ENCODE data around the gene ING4.

ING4 gene

DNA sequence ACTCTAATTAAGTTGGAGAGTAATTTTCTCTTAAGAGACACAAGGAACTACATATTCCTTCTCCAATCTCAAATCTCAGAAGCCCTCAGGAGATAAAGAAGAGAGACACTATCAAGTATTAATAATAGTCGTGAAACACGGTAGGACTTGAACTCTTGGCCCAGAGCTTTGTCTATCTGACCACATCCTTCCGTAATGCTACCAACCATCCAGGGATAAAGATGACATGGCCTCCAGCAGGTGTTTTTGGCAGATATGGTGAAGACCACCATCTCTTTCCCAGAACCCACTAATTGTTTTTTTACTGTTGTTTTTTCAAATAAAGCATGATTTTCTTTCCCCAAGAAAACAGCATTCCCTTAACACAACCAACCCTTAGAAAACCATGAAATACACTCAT is 22.9 kb upstream of the ING4 start:
- no peak for DNase-seq

DNA sequence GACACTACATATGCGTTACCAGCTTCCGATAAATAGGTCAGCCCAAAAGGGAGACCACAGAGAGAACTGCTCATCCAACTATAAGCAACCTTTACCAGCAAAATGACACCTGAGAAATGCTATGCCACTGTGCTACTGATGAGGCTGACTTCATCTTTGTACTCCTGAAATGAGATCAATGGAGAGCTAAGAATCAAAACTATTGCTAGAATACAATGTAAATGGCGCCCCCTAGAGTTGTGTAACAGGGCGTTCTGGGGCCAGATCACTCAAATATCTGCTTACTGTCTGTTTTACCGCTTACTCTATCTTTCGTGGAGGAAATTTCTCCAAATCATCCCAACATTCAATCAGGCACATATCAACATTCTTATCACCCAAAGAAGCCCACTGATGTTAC is 21.7 kb upstream of the ING4 start:
- peak; percentile 21 to 47 for DNase-seq

DNA sequence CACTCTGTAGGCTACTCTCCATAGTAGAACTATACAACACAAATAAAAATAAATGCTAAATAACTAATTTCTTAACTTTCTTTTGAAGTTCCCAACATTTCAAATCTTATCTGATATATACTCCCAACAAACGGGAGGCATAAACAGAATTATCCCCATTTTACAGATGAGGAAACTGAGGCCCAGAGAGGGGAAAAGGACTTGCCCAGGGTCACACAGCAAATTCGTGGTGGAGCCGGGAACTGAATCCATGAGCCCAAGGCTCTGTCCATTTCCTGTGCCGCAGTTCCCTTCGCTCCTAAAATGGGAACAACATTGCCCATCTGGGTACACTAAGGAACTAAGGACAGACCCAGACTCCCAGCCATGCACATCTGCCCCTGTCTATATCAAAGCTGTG is 14.0 kb upstream of the ING4 start:
- DNase-seq = no peak

DNA sequence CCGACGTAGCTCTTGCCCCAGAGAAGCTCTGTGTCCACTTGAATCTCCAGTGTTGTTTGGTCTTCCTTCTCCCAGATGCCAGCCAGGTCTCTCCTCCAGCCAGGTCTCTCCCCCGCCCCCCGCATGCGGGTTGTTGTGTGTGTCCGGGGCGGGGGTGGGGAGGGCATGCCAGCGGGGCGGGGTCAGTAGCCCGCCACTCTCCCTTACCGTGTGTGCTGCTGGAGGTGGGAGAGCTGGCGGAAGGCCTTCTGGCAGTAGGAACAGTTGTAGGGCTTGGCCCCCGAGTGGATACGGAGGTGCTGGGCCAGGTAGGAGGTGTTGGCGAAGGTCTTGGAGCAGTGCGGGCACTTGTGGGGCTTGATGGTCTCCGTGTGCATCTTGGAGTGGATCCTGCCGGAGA is 9.2 kb upstream of the ING4 start:
- no peak for DNase-seq

DNA sequence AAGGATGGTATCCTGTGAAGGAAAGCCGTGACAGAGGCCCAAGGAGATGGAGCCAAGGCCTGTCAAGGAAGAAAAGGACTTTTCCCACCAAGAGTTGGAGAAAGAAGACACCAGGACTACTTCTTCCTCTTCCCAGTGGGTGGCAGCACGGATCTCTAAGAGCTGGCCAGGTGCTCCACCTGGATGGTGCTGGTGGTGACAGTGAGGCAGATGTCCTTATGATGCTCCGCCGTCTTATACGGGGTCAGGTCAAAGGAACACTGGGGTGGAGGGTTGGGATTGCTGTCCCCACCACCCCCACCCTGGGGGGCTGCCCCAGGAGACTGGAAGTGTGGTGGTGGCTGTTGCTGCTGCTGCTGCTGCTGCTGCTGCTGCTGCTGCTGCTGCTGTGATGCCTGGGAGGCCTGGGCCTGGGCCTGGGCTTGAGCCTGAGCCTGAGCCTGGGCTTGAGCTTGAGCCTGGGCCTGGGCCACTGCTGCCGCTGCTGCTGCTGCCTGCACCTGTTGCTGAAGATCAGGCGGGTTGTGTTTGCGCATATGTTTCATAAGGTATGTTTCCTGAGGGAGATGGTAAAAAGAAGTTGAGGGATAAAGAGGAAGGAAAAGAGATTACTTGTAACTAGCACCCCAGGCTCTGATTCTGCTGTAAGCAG is 4.8 kb upstream of the ING4 start:
- DNase-seq = no peak

DNA sequence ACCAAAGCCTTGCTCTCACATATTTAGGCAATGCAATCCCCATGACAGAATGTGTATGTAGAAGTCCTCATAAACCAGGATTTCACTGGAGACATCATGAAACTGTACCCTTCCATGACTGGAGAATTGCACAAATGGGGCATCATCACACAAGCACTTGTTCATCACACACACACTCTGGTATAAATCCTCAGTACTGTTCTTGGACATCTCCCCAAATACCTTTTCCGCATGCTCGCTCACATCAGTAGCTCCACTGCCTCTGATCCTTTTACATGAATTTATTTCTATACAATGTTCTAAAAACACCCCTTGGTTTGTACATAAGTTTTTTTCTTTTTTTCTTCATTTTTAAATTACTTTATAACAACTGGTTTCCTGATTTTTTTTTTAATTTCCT is 3.3 kb upstream of the ING4 start:
- DNase-seq = no peak

DNA sequence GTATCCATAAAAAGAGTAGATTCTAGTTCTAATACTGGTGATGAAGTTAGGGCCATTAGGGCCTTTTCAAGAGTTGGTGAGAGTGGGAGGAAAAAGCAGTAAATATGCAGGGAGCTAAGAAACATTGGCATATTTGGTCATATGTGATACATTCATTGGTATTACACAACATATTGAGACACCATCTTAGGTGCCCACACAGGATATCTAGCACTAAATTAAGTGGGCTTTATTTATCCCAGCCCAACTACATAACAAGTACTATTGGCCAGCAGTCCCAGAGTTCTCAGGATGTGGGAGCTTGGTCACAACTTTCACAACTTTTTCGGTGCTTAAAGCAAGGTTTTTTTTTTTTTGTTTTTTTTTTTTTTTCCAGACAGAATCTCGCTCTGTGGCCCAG is 2.0 kb upstream of the ING4 start:
- no peak for DNase-seq

DNA sequence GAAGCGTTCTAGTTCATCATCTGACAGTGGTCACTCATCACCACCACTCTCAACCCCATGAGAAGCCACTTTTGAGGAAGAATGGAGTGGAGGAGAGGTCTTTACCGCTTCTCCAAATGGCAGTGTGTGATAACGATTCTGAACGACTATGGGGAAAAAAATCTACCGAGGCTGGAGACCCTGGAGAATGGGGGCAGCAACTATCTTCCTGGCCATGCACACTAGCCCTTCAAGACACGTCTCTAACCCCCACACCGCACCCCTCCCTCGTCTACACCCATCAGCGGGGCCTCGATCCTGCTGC is 365 bp downstream of the ING4 start:
- DNase-seq = peak in 1 of 2 experiments; percentile 40

DNA sequence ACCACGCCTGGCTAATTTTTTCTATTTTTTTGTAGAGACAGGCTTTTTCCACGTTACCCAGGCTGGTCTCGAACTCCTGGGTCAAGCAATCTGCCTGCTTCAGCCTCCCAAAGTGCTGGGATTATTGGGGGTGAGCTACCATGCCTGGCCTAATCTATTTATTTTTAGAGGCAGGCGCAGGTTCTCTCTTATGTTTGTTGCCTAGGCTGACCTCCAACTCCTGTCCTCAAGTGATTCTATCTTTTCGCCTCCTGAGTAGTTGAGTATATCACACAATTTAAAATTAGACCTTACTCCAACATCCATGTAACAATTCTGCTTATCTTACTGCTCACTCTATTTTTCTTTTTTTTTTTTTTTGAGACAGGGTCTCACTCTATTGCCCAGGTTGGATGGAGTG is 8.9 kb downstream of the ING4 start:
- no peak for DNase-seq

DNA sequence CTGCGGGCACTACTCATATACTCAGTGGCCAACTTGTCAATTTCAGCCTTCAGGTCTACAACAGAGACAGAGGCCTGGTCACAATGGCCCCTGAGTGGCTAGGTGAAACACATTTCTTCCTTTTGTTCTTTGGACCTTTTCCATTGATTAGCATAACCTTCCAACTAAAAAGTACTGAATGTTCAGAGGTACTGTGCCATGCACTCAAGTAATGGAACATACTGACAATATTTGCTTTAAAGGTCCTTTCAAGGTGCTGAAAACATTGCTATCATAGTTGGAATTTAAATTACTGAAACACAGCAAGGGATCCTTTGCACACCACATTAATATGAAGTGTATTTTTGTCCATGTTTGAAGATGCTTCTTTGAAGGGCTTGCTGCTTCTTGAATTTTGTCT is 9.6 kb downstream of the ING4 start:
- DNase-seq = no peak

DNA sequence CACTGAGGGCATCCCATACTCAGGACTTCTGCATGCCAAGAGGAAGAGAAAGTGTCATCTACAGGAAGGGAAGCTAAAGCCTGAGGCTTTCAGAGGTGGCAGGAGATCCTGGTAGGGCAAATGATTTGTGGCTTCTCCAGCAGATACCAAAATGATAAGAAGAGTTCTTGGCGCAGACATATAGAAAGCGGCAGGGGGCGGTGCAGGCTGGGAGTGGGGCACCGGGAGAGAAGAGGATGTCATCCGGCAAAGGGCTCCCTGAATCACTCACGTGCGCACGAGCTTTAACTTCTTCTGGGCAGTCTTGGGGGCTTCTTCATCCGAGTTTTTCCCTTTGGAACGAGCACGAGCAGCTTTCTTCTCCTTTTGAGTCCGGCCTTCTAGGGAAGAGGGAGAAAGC is 10.5 kb downstream of the ING4 start:
- DNase-seq = no peak

DNA sequence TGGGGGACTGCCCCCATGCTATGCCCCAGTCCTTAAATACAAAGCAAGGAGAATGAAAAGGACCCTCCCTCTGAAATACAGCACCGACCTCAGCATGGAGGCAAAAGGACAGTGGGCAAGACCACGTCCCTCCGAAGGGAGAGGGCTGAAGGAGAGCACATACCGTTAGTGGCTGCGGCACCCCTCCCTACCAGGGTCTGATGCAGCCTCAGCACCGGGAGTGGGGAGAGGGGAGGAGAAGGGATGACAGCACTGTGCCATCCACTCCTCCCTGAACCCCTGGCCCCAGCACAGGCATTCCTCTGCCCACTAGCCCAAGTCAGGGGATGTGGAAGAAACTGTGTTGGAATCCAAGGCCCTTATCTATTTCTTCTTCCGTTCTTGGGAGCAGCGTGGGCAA is 12.1 kb downstream of the ING4 start:
- DNase-seq = no peak

DNA sequence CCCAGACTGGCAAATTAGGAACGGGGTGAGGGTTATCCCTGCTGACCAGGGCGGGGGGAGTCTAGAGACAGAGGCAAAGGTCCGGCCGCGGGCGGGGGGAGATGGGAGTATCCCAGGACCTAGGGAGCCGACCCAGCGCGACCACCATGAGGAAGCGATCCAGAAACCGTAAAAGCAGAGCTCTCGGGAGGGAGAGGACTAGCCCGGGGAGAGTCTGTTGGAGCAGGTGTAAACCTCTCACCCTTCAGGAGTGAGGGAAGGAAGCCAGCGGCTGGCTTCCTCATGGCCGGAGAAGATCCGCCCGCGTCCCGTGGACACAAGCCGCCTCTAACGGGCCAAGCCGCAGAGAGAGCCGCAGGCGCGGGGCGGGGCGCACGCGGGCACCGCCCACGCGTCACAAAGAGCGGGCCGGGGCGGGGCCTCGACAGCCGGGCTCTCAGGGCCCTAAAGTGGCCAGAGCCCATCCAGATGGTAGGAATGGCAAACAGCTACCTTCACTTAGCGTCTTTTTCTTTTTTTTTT is 15.8 kb downstream of the ING4 start, which contains the start of gene ACRBP:
Gene ACRBP, minus strand, starts transcription at position 350 of the 522 bp plus-strand sequence. Its CDS starts 66 bp downstream, at position 284.
- peak; percentile 70 to 71 for DNase-seq

DNA sequence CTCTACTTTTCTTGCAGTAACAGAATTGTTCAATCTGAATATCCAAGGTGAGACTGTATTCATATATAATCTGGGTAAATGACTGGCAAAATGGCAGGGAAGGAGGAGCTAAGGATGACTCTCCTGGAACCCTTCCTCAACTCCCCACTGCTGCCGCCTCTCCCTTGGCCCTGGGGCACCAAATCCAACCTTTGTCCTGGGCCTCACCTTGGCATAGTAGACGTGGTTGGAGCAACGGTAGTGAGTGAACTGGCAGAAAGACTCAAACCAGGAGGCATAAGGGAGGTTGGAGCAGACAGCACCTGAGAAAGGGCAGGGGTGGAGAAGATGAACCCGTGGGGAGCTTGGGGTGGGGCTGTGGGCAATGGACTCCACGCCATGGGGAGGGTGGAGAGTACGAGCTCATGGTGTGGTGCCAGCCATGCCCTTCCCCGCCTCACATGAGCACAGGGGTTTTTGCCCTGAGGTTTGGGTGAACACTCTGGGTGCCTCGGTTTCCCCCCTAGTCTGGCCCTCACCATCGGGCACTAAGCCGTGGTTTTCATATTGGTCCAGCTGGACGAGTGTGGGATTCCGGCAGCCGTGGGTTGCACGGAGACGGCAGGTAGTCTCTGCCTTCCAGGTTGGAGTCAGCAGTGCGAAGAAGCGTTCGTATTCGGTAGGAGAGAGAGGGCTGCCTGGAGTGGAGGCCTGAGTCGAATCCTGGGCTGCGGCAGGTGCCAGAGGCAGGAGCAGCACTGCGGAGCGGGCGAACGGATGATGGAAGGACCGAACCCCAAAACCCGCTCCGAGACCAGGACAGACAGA is 16.4 kb downstream of the ING4 start:
- DNase-seq = no peak

DNA sequence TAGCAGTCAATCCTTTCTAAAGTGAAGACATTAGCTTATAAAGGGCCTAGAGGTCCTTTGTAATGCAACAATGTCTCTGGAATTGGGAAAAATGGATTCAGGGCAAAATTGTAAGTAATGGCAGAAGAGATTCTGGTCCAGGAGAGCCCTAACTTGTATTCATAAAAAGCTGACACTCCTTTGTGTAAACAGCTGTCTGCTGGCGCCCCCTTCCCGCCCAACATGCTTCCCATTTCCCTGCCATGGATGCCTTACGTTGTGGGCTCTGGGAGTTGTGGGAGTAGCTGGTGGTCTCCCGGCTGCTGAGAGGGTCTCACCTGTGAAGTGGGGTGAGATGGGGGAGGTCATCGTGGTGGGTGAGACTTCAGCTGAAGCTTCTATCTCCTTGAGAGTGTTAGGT is 18.0 kb downstream of the ING4 start:
- DNase-seq = no peak

DNA sequence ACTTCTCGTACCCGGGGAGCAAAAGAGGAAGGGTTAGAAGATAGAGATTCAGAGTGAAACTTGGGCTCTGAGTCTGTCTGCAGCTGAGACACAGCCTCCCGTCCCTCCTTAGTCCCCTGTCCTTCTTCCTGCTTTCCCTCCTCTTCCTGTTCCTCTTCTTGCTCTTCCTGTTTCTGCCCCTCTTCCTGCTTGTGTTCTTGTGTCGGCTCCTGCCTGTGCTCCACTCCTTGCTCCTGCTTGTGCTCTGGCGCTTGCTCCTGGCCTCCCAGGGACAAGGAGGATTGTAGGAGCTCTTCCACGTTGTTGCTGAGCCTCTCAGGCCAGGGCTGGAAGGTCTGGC is 18.7 kb downstream of the ING4 start:
- no peak for DNase-seq

DNA sequence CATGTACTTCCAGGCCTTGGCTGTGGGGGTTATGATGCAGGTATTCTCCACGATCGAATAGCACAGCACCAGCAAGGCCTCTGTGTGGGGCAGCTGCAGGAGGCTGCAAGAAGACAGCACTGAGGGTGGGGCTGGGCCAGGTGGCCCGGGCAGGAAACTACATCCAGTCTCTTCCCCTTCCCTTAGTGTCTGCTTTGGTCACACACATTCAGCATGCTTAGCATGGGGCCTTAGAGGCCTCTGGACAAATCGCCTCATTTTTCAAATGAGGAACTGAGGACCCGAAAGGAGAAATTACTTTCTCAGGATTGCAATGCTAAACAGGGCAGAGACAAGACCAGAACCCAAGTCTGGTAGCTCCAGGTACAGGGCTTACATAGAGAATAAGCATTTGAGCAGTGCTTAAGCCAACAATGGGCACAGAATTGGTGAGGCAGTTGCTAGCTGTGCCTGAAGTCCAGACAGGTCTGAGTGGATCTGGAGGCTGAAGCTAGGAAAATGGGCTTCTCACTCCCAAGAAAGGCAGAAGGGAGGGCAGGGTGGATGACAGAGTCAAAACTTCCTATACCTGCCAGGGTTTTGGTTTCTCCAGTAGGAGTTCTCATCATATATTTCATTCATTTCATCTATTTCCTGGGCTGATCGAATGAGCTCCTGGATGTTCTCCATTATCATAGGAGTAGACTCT is 19.2 kb downstream of the ING4 start:
- no peak for DNase-seq

DNA sequence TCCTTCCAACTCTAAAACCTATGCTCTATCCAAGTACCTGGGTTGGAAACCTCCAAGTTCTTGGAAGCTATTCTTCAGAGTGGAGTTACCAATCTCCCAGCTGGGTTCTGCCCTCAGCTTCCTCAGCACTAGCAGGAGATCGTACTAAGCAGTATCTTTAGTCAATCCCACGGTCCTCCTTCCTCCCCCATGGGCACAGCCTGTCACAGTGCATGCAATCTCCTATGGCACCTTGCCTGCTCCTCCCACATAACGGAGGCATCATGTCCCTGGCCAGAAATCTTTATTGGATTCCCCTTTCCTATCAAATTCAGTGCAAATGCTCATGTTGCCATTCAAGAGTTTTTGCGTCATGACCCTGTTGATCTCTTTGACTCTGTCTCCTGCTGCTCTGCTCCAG is 21.8 kb downstream of the ING4 start:
- no peak for DNase-seq

DNA sequence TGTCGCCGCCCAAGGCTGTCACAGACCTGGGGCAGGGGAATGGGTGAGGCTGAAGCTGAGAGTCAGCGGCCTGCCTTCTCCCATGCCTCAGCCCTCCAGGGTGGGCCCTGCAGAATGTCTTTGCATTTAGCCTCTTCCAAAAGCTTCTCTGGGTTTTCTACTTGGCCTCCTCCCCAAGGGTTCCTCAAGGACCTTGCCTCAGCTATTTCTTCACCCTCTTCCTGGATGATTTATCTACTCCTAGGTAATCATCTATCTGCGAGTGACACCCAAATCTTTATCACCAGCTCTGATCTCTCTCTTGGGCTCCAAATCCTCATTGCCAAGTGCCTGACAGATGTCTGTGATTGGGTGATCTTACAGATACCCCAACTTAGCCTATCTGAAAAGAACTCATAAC is 22.4 kb downstream of the ING4 start:
- no peak for DNase-seq

DNA sequence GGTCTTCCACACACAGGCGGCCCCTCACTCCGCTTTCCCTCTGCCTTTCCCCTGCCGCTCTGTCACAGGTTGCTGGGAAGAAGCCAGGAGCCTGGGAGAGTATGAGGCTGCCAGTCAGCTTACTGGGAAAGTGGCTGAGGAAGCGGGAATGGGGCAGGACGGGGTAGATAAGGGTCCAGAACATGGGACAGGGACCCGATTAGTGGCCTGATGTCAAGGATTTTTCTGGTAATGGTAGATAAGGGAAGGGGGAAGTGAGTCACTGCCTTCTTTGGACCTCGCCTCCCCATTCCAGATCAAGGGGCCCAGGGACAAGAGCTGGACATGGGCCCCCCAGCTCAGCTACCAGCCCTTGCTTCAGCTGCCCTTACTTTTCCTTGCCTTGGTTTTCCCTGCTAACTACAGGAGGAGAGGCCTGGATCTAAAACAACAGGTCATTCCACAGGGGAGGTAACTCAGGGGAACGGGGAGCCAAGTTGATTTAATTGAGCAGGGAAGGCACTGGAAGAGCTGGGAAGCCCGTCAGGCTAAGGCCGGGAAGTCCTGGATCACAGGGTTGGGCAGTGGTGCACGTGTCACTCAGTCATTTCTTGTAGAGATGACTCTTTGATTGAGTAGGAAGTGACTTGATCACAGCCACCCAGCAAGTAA is 23.6 kb downstream of the ING4 start:
- no peak for DNase-seq

DNA sequence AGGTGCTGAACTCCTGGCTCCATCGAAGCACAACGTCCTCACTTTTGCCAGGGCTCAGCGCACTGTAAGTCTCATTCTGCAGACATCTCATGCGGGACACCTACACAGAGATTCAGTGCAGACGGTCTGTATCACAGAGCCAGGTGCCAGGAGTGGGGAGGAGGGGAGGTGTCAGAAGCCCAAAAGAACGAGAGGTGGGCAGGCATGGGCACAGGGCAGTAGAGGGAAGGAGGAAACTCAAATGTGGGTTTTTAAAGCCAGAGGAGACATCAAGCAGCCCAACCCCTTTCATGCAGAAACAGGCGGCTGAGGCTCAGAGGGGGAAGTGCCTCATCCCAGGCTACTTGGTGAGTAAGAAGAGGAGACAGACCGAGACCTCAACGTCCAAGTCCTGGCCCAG is 24.6 kb downstream of the ING4 start:
- DNase-seq = no peak

DNA sequence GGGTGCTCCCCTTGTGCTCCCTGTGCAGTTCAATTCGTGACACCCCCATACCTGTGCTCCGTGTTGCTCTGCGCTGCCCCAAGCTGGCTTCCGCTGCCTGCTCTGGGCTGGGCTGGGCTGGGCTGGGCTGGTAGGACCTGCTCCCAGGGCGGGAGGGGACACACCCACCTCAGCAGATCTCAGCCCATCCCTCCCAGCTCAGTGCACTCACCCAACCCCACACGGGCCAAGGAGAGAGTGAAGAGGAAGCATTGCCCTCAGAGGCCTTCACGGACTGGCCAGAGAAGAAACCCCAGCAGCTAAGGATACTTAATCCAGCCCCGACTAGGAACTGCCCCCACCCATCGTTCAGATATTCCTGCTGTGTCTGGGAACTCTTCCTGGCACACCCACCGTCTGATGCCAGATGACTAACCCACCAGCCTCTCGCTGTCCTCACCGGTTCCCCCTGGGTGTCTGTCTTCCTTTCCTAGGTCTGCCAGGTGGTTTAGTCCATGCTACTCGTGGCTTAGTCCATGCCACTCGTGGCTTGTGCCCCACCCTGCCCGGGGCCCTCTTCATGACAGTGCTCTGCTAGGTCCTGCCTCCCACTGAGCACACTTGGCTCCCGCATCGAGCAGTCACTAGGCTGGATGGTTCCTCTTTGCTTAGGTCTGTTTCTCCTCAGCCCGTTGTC is 26.9 kb downstream of the ING4 start, which contains the start of gene LPAR5:
Gene LPAR5, minus strand, starts transcription at position 104 of the 676 bp plus-strand sequence. CDS start 14,711 bp downstream, outside the sequence.
- DNase-seq = no peak

DNA sequence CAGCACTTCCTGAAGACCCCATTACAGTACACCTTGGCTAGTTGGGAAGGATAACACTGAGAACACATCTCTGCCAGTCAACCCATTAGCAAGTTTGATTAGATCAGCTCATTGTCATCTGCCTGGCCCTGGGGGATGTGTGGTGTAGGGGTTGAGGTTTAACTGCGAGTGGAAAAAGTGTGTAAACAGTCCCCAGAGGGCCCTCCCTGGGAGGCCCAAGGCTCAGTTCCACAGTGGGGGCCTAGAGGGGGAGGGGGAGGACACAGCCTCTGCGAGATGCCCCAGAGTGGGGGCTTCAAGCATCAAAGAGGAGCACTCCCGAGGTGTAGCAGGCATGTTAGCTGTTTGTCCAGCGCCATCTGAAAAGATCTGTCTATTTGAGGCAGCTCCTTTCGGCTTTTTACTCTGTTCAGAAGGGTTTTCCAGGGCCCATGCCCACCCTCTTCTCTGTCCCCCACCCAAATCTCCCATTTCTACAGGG is 27.5 kb downstream of the ING4 start:
- no peak for DNase-seq

All from NCI-H2081 (cell line).